Measurements from ENCODE around the gene LUZP2.

- TF ChIP-seq CTCF (IDR thresholded peaks at IDR 0.05) (no peak), POLR2A (IDR thresholded peaks at IDR 0.05) (no peak)
Observed at GRCh38 chr11:24651873-24652272, 155.0 kb downstream of the LUZP2 start.
